Hair follicle dermal papilla cell (primary cell): ENCODE results near the gene PILRA. TPM values are rescaled to one million over a fixed set of nuclear protein-coding genes. Genes with fewer than 3 reads are reported as not detected.

Experiments used
- small RNA-seq: library from RNA; depleted of rRNA; stranded (forward); fragments of <200 nt; gene quantifications from one replicate; pipeline ENCODE3, GENCODE V24; 2012
- total RNA-seq: library from RNA; depleted of rRNA; stranded (reverse); fragments of >200 nt; gene quantifications from 2 replicates; pipeline ENCODE4 v1.2.3, GENCODE V29; 2012

PILRA gene
- 0.36 TPM in 1 of 2 replicates, not detected in the other for total RNA-seq

DNA sequence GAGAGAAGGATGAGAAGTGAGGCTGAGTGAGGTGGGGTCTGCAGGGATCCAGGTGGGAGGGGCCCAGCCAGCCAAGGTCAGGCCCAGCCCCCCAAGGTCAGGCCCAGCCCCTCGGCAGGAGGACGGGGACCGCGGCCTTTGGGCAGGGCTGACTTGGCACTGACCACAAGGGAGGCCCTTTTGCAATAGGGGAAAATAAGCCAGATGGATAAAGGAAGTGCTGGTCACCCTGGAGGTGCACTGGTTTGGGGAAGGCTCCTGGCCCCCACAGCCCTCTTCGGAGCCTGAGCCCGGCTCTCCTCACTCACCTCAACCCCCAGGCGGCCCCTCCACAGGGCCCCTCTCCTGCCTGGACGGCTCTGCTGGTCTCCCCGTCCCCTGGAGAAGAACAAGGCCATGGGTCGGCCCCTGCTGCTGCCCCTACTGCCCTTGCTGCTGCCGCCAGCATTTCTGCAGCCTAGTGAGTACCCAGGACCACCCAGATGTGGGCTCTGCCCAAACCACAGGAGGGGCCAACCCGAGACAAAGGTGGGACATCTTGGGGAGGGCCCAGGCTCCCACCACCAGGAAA is at the start of gene PILRA:
PILRA (plus strand) TSS at position 227 of the 571 bp plus-strand sequence; CDS start at position 397, 170 bp downstream.

DNA sequence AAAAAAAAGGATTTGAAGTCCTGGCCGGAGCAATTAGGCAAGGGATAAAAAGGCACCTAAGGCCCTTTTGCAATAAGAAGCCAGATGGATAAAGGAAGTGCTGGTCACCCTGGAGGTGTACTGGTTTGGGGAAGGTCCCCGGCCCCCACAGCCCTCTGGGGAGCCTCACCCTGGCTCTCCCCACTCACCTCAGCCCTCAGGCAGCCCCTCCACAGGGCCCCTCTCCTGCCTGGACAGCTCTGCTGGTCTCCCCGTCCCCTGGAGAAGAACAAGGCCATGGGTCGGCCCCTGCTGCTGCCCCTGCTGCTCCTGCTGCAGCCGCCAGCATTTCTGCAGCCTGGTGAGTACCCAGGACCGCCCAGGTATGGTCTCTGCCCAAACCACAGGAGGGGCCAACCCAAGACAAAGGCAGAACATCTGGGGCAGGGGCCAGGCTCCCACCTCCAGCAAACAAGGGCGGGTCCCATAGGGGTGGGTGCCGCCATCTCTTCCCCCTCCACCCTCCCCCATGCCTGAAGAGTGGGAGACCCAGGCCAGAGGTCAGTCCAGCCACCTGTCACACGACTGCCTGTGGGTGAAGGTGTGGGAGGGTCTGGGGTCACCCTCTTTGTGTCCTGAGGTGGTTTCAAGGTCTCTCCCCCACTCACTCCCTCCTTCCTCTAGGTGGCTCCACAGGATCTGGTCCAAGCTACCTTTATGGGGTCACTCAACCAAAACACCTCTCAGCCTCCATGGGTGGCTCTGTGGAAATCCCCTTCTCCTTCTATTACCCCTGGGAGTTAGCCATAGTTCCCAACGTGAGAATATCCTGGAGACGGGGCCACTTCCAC is 15.0 kb upstream of the PILRA start, which contains the start of gene PILRB:
PILRB (plus strand) TSS at position 91 of the 830 bp plus-strand sequence; CDS start at position 277, 186 bp downstream.

DNA sequence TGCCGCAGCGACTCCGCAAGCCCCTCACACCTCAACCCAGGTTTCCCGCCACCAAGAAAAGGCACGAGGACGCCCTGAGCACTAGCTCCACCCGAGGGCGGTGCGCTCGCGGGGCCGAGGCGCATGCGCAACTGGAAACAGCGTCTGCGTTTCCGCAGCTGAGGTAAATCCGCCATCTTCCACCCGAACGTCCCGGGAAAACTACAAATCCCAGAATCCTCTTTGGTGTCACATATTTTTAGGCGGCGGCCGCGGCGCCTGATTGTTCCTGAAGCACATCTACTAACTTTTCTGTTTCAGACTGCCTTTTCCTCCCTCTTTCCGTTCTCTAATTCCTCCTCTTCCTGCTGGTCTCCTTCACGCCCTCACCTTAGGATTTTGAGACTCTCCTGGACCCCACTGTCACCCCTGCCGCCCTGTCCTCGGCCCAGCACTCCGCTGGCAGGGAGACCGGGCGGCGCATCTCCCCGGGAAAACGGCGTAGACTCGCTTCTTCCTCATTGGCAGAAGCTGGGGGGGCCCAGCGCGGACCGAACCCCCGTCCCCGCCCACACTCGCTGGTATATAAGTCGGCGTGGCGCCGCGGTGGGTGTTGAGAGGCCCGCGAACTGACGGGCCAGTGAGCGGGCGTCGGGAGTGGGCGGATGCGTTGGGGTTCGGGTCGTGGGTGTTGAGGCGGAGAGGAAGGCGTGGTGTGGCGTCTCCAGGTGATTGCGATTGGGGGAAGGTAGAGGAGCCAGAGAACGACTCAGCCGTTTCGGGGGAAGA is 55.1 kb downstream of the PILRA start, which contains the start of gene ZCWPW1:
ZCWPW1 (minus strand) TSS at position 505 of the 768 bp plus-strand sequence. CDS start 8,054 bp downstream, outside the sequence.

DNA sequence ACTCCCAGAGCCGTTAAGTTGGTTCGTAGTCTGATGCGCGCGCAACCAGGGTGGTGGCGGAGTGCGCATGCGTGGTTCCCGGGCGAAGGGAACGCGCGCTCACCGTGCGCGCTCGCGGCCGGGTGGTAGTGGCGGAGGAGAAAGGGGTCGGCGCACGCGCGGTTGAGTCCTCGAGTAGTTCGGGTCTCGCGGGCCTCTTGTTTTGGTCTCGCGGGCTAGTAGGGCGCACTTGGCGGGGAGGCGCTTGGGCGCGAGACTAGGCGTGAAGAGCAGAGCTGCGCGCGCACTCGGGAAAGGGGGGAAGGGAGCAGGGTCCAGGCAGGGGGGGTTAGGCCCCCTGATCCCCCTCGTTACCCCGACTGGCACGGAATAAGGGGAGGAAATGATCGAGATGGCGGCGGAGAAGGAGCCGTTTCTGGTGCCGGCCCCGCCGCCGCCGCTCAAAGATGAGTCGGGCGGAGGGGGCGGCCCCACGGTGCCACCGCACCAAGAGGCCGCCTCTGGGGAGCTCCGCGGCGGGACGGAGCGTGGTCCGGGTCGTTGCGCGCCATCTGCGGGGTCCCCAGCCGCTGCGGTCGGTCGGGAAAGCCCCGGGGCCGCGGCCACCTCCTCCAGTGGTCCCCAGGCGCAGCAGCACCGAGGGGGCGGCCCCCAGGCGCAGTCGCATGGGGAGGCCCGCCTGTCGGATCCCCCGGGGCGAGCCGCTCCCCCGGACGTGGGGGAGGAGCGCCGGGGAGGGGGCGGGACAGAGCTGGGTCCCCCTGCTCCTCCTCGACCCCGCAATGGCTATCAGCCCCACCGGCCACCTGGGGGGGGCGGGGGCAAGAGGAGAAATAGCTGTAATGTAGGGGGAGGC is 56.6 kb downstream of the PILRA start, which contains the start of gene MEPCE:
MEPCE (plus strand) TSS at position 195 of the 856 bp plus-strand sequence; CDS start at position 383, 188 bp downstream.

Small RNA genes lying within 50 kb of the gene (small RNA-seq; reads per million reads assigned to genes)
- not detected for gene RF00019

Other genes starting within 250 kb of the PILRA start
- gene MBLAC1, start 246.5 kb upstream of the PILRA start, total RNA-seq, result 1.8 and 2.9 TPM in 2 replicates
- 54.8 and 60.7 TPM in 2 replicates for gene LAMTOR4, start 224.6 kb upstream of the PILRA start, total RNA-seq
- 10.3 and 14.3 TPM in 2 replicates for gene TRAPPC14, start 214.8 kb upstream of the PILRA start, total RNA-seq
- 3.6 and 4.9 TPM in 2 replicates for gene GAL3ST4, start 204.9 kb upstream of the PILRA start, total RNA-seq
- gene GPC2, start 196.1 kb upstream of the PILRA start, total RNA-seq, result 0.73 and 1.6 TPM in 2 replicates
- 0.12 and 0.32 TPM in 2 replicates for gene STAG3, start 195.6 kb upstream of the PILRA start, total RNA-seq
- not detected in 2 replicates for gene PVRIG, start 153.5 kb upstream of the PILRA start, total RNA-seq
- not detected in 2 replicates for gene SPDYE3, start 65.8 kb upstream of the PILRA start, total RNA-seq
- gene PILRB, start 15.4 kb upstream of the PILRA start, total RNA-seq, result 10.7 and 13.4 TPM in 2 replicates
- 1.6 and 2.1 TPM in 2 replicates for gene ZCWPW1, start 55.2 kb downstream of the PILRA start, total RNA-seq
- gene MEPCE, start 56.3 kb downstream of the PILRA start, total RNA-seq, result 34.1 and 34.2 TPM in 2 replicates
- 11.5 and 15.4 TPM in 2 replicates for gene PPP1R35, start 63.0 kb downstream of the PILRA start, total RNA-seq
- gene SPACDR, start 90.8 kb downstream of the PILRA start, total RNA-seq, result 0.32 TPM in 1 of 2 replicates, not detected in the other
- gene TSC22D4, start 105.7 kb downstream of the PILRA start, total RNA-seq, result 28.4 and 31.6 TPM in 2 replicates
- gene NYAP1, start 110.4 kb downstream of the PILRA start, total RNA-seq, result 3.0 and 4.7 TPM in 2 replicates
- gene AGFG2, start 165.7 kb downstream of the PILRA start, total RNA-seq, result 14.2 and 15.6 TPM in 2 replicates
- gene SAP25, start 200.4 kb downstream of the PILRA start, total RNA-seq, result not detected in 2 replicates
- gene LRCH4, start 212.6 kb downstream of the PILRA start, total RNA-seq, result 22.1 and 28.4 TPM in 2 replicates
- 0.32 and 1.2 TPM in 2 replicates for gene FBXO24, start 212.8 kb downstream of the PILRA start, total RNA-seq
- 254 and 321 TPM in 2 replicates for gene PCOLCE, start 228.9 kb downstream of the PILRA start, total RNA-seq
- 7.9 and 13.6 TPM in 2 replicates for gene MOSPD3, start 239.1 kb downstream of the PILRA start, total RNA-seq